GM21786 (cell line): Measurements from ENCODE around the gene ZNF224.

Source experiments
- ATAC-seq: cut with Tn5 transposase; IDR thresholded peaks from one replicate; pipeline ENCODE4 v1.9.1; 2021; ENCODE audit not compliant: unreplicated experiment

The ZNF224 gene

DNA sequence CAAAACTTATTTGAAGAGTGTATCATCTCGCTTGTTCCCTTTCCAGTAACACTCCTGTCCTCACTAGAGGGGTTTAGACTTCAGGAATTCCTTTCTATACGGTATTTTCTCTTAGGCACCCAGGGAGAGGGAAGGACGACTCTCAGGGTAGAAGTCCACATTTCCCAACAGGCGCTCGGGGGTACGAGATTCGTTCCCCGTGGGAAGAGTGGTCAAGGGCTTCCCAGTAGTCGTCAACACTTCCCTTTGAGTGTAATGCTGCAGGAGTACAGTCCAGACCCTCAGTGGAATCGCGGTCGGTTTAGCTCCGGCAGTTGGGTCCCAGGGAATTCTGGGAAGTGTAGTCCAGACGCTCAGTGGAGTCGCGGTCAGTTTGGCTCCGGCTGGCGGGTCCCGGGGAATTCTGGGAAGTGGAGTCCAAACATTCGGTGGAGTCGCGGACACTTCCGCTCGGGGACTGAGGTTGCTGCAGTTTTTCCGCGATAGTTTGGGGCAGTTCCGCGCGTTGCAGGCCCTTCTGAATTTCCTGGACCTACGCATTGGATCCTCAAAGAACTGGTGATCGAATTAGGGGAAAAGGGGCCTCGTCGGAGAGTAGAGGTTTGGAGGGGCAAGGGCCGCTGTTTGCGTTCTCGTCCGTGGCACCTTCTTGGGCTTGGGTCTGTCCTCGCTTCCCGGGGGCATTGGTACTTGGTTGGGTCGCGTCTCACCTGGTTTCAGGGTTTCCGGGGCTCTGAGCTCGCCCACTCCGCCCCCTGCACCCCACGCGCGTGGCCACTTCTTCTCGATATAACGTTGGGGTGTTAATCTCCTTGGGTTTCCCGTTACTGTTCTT is at the start of gene ZNF224:
TSS of gene ZNF224 (plus strand) at position 431 of the 835 bp plus-strand sequence. CDS start 3,513 bp downstream, outside the sequence.
- peak; percentile 84 for ATAC-seq

DNA sequence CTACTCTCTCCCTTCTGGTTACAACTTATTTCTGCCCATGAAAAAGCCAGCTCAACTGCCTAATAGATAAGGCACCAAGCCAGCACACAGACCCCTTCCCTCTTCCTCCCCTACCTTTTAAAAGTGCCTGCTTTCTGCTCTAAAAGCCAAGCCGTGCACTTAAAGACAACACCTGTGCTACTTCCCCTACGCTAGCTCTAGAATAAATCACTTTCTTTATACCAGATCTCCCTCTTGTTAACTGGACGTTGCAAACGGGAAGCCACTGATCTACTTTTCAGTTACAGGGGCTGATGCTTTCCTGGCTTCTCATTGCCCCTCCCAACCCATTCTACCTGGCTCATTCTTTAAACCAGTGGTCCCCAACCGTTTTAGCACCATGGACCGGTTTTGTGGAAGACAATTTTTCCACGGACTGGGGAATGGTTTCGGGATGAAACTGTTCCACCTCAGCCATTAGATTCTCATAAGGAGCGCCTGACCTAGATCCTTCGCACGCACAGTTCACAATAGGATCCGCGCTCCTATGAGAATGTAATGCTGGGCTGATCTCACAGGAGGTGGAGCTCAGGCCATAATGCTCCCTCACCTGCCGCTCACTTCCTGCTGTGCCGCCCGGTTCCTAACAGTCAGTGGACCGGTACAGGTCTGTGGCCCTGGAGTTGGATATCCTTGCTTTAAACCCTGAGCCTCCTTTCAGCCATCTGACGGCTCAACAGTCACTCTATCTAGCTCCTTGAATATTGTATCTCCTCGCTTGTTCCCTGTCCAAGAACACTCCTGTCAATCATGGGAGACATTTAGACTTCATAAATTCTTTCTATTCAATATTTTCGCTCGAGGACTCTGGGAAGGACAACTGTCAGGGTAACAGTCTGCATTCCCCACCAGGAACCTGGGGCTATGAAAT is 43.2 kb upstream of the ZNF224 start:
- ATAC-seq, result no peak

- ATAC-seq, result peak; percentile 78
Measured at GRCh38 chr19:44051650-44052402, 42.3 kb upstream of the ZNF224 start, which contains the start of gene ZNF223. Gene ZNF223 (plus strand): TSS chr19:44052036. CDS start chr19:44055177, 3,141 bp downstream.

- no peak for ATAC-seq
Measured at GRCh38 chr19:44055870-44056269, 38.3 kb upstream of the ZNF224 start.

GRCh38 chr19:44059229-44059628 is 34.9 kb upstream of the ZNF224 start:
- no peak for ATAC-seq

GRCh38 chr19:44061038-44061437 is 33.1 kb upstream of the ZNF224 start:
- ATAC-seq, result no peak

GRCh38 chr19:44066305-44066704 is 27.9 kb upstream of the ZNF224 start:
- ATAC-seq, result no peak

DNA sequence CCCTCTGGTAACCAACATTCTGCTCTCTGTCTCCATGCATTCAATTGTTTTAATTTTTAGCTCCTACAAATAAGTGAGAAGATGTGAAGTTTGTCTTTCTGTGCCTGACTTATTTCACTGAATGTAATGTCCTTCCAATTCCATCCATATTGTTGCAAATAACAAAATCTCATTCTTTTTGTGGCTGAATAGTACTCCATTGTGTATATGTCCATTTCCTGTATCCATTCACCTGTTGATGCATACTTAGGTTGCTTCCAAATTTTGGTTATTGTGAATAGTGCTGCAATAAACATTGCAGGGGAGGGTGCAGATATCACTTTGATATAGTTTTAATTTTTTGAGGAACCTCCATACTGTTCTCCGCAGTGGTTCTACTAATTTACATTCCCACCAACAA is 24.7 kb upstream of the ZNF224 start:
- ATAC-seq, result no peak

GRCh38 chr19:44071824-44072542 is 22.2 kb upstream of the ZNF224 start, which contains the start of gene ZNF284:
Gene ZNF284 (plus strand): TSS chr19:44072159. CDS start chr19:44076390, 4,231 bp downstream.
- ATAC-seq, result peak; percentile 94

- ATAC-seq, result no peak
Measured at GRCh38 chr19:44072543-44073401, 21.4 kb upstream of the ZNF224 start.

DNA sequence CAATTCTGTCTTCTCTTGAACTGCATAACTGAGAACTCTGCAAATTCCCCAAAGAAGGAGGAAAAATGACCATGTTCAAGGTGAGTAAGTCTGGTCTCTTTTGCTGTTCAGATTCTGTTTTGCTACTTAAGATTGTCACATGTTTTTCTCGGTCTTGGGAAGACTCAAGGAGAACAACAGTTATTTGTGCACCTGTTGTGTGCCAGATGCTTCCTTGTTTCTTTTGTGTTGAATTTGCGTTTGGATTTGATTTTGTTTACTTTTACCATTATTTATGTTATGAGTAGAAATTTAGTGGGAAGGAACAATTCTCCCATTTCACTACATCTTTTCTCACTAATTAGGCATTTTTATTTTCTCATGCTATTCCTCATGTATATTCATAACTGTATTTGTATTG is 17.8 kb upstream of the ZNF224 start:
- no peak for ATAC-seq

DNA sequence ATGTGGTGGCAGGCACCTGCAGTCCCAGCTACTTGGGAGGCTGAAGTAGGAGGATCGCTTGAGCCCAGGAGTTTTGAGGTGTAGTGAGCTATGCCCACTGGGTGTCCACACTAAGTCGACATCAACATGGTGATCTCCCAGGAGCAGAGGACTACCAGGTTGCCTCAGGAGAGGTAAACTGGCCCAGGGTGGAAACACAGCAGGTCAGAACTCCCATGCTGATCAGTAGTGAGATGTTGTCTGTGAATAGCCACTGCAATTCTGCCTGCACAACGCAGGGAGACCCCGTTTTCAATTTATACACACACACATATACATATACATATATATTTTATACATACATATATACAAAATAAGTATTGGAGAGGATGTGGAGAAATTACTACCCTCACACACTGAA is 2.1 kb upstream of the ZNF224 start:
- no peak for ATAC-seq

DNA sequence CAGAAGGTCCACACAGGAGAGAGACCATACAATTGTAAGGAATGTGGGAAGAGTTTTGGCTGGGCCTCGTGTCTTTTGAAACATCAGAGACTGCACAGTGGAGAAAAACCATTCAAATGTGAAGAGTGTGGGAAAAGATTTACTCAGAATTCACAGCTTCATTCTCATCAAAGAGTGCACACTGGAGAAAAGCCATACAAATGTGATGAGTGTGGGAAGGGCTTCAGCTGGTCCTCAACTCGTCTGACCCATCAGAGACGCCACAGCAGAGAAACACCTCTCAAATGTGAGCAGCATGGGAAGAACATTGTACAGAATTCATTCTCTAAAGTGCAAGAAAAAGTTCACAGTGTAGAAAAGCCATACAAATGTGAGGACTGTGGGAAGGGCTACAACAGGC is 13.6 kb downstream of the ZNF224 start:
- no peak for ATAC-seq

- no peak for ATAC-seq
Measured at GRCh38 chr19:44109458-44109857, 15.3 kb downstream of the ZNF224 start.

- no peak for ATAC-seq
Measured at GRCh38 chr19:44111910-44112463, 17.8 kb downstream of the ZNF224 start.

GRCh38 chr19:44112802-44113137 is 18.6 kb downstream of the ZNF224 start:
- peak; percentile 9 for ATAC-seq

DNA sequence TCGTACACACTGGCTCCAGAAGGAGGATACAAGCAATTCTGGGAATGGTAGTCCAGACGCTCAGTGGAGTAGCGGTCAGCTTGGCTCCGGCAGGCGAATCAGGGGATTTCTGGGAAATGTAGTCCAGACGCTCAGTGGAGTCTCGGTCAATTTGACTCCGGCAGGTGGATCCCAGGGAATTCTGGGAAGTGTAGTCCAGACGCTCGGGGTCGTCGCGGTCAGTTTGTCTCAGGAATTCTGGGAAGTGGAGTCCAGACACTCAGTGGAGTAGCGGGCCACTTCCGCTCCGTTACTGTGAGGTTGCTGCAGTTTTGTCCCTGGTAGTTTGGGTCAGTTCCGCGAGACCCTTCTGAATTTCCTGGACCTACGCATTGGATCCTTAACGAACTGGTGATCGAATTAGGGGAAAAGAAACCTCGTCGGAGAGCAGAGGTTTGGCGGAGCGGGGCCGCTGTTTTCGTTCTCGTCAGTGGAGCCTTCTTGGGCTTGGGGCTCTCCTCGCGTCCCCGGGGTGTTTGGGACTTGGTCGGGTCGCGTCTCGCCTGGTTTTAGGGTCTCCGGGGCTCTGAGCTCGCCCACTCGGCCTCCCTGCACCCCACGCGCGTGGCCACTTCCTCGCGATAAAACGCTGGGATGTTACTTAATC is 19.1 kb downstream of the ZNF224 start, which contains the start of gene ZNF225:
TSS of gene ZNF225 (plus strand) at position 262 of the 646 bp plus-strand sequence. CDS start 2,429 bp downstream, outside the sequence.
- ATAC-seq, result peak; percentile 92

GRCh38 chr19:44113784-44114390 is 19.7 kb downstream of the ZNF224 start:
- peak; percentile 7 for ATAC-seq
